Measurements from ENCODE around the gene PDE5A.
"Not testable (repeated sequence)": the region's sequence is repeated elsewhere in the genome, so short reads cannot be mapped to it uniquely, and the experiment has no call there.

Gene PDE5A

GRCh38 chr4:119489305-119489704 lies 139.3 kb downstream of the PDE5A start:
- H3K27ac ChIP-seq (ENCODE audit: low read depth, low read length): no peak overlapping the region
- H3K9me3 ChIP-seq (ENCODE audit: control insufficient read depth in 5 of 5, low read length in 5 of 5): no peaks in the 10 kb centered on the region
- H3K36me3 ChIP-seq (ENCODE audit: control insufficient read depth in 5 of 5, insufficient read depth in 5 of 5, low read length in 5 of 5): peaks cover 3 to 25% (median 12%) of the 10 kb centered on the region in 5 donors
- H3K4me3 ChIP-seq (ENCODE audit: low read depth in 1 of 5, low read length in 5 of 5): no peak overlapping the region
- no peak overlapping the region for H3K9ac ChIP-seq (ENCODE audit: low read length in 5 of 5)
- H3K27me3 ChIP-seq (ENCODE audit: control insufficient read depth in 5 of 5, insufficient read depth in 4 of 5, low read length in 5 of 5): no peaks in the 10 kb centered on the region
- H3K4me1 ChIP-seq (ENCODE audit: control insufficient read depth in 5 of 5, insufficient read depth in 5 of 5, low read length in 5 of 5): peaks cover 0 to 3% (median 0%) of the 10 kb centered on the region in 5 donors

DNA sequence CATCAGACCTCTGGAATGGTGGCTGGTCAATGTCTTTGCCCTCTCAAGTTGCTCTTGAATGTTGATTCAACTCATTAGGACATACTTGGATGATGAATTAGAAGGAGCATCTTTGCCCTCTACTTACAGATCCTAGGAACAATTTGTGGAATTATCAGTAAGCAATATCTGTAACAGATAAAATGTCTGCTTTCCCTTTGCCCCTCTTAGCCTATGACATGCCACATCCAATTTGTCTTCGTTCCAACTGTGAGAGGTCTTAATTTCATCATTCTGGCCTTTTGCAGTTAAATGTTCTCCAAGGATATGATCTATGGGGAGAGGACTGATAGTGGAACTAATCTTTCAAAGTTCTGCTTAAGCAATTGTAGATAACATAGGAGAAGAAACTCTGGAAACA lies 148.3 kb downstream of the PDE5A start:
- H3K9ac ChIP-seq (ENCODE audit: low read length in 5 of 5): no peak overlapping the region
- H3K4me3 ChIP-seq (ENCODE audit: low read depth in 1 of 5, low read length in 5 of 5): no peak overlapping the region
- peaks cover 17 to 32% (median 26%) of the 10 kb centered on the region in 5 donors for H3K36me3 ChIP-seq (ENCODE audit: control insufficient read depth in 5 of 5, insufficient read depth in 5 of 5, low read length in 5 of 5)
- H3K9me3 ChIP-seq (ENCODE audit: control insufficient read depth in 5 of 5, low read length in 5 of 5): no peaks in the 10 kb centered on the region
- H3K4me1 ChIP-seq (ENCODE audit: control insufficient read depth in 5 of 5, insufficient read depth in 5 of 5, low read length in 5 of 5): peaks cover 0 to 21% (median 6%) of the 10 kb centered on the region in 5 donors
- H3K27me3 ChIP-seq (ENCODE audit: control insufficient read depth in 5 of 5, insufficient read depth in 4 of 5, low read length in 5 of 5): no peaks in the 10 kb centered on the region
- H3K27ac ChIP-seq (ENCODE audit: low read depth, low read length): peak overlapping the region; percentile 63

DNA sequence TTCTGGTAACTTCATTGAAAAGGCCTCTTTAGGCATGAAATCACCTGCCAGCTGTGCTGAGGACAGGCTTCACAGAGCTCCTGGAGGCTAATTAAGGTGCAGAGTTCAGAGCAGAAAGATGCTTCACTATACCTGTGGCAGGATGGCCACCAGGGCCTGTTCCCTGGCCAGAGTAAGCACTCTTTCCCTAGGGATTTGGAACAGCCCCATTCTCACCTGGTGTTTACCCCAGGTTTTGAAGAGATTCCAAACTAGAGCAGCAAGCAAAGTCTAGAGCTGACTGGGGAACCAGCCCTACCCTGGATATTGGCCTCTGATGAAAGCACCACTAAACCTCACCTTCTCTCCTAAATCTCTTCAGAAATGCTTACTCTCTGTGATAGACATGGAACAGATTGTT lies 148.8 kb downstream of the PDE5A start:
- H3K4me1 ChIP-seq (ENCODE audit: control insufficient read depth in 5 of 5, insufficient read depth in 5 of 5, low read length in 5 of 5): peaks cover 0 to 21% (median 6%) of the 10 kb centered on the region in 5 donors
- no peak overlapping the region for H3K4me3 ChIP-seq (ENCODE audit: low read depth in 1 of 5, low read length in 5 of 5)
- no peak overlapping the region for H3K9ac ChIP-seq (ENCODE audit: low read length in 5 of 5)
- no peaks in the 10 kb centered on the region for H3K27me3 ChIP-seq (ENCODE audit: control insufficient read depth in 5 of 5, insufficient read depth in 4 of 5, low read length in 5 of 5)
- peaks cover 17 to 32% (median 27%) of the 10 kb centered on the region in 5 donors for H3K36me3 ChIP-seq (ENCODE audit: control insufficient read depth in 5 of 5, insufficient read depth in 5 of 5, low read length in 5 of 5)
- peak overlapping the region; percentile 25 for H3K27ac ChIP-seq (ENCODE audit: low read depth, low read length)
- no peaks in the 10 kb centered on the region for H3K9me3 ChIP-seq (ENCODE audit: control insufficient read depth in 5 of 5, low read length in 5 of 5)

GRCh38 chr4:119479180-119479808 lies 149.3 kb downstream of the PDE5A start:
- H3K27ac ChIP-seq (ENCODE audit: low read depth, low read length): peak overlapping the region; percentile 65
- peaks cover 0 to 21% (median 6%) of the 10 kb centered on the region in 5 donors for H3K4me1 ChIP-seq (ENCODE audit: control insufficient read depth in 5 of 5, insufficient read depth in 5 of 5, low read length in 5 of 5)
- H3K9ac ChIP-seq (ENCODE audit: low read length in 5 of 5): no peak overlapping the region
- H3K36me3 ChIP-seq (ENCODE audit: control insufficient read depth in 5 of 5, insufficient read depth in 5 of 5, low read length in 5 of 5): peaks cover 17 to 36% (median 27%) of the 10 kb centered on the region in 5 donors
- H3K27me3 ChIP-seq (ENCODE audit: control insufficient read depth in 5 of 5, insufficient read depth in 4 of 5, low read length in 5 of 5): no peaks in the 10 kb centered on the region
- H3K4me3 ChIP-seq (ENCODE audit: low read depth in 1 of 5, low read length in 5 of 5): no peak overlapping the region
- H3K9me3 ChIP-seq (ENCODE audit: control insufficient read depth in 5 of 5, low read length in 5 of 5): no peaks in the 10 kb centered on the region

- Histone ChIP-seq H3K36me3 (ENCODE audit: control insufficient read depth in 5 of 5, insufficient read depth in 5 of 5, low read length in 5 of 5) (peaks cover 17 to 43% (median 27%) of the 10 kb centered on the region in 5 donors), H3K4me1 (ENCODE audit: control insufficient read depth in 5 of 5, insufficient read depth in 5 of 5, low read length in 5 of 5) (peaks cover 0 to 21% (median 6%) of the 10 kb centered on the region in 5 donors), H3K9me3 (ENCODE audit: control insufficient read depth in 5 of 5, low read length in 5 of 5) (no peaks in the 10 kb centered on the region), H3K9ac (ENCODE audit: low read length in 5 of 5) (no peak overlapping the region), H3K4me3 (ENCODE audit: low read depth in 1 of 5, low read length in 5 of 5) (no peak overlapping the region), H3K27me3 (ENCODE audit: control insufficient read depth in 5 of 5, insufficient read depth in 4 of 5, low read length in 5 of 5) (no peaks in the 10 kb centered on the region), H3K27ac (ENCODE audit: low read depth, low read length) (peak overlapping the region; percentile 65)
Observed at GRCh38 chr4:119478446-119479179, 150.0 kb downstream of the PDE5A start.

DNA sequence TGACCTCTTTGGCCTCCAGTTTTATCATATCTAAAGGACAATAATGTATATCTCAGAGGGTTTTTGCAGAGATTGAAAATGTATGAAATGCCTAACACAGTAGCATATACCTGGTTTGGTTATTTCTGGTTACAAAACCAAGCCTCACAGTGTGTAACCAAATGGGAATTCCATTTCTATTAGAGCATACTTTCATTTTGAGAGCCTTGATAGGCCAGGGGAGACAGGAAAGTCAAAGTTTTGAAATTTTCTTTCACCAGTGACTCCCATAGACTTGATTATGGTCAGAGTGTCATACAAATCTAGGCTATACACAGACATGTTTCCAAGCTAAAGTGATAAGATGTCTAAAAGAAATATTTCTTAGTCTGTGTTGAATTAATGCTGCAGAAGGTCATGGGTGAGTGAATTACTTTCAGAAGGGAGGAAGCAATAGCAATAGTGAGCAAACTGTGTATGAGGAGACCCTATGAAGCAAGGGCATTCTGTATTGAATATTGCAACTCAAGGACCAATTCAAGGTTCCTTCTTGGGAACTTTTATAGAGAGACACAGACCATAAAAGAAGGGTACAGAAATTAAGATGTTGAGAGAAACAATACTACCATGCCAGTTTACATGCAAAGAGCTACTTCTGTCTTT lies 151.1 kb downstream of the PDE5A start:
- no peak overlapping the region for H3K9ac ChIP-seq (ENCODE audit: low read length in 5 of 5)
- no peak overlapping the region for H3K4me3 ChIP-seq (ENCODE audit: low read depth in 1 of 5, low read length in 5 of 5)
- H3K4me1 ChIP-seq (ENCODE audit: control insufficient read depth in 5 of 5, insufficient read depth in 5 of 5, low read length in 5 of 5): peaks cover 0 to 21% (median 6%) of the 10 kb centered on the region in 5 donors
- H3K36me3 ChIP-seq (ENCODE audit: control insufficient read depth in 5 of 5, insufficient read depth in 5 of 5, low read length in 5 of 5): peaks cover 17 to 48% (median 31%) of the 10 kb centered on the region in 5 donors
- peak overlapping the region; percentile 7 for H3K27ac ChIP-seq (ENCODE audit: low read depth, low read length)
- H3K9me3 ChIP-seq (ENCODE audit: control insufficient read depth in 5 of 5, low read length in 5 of 5): no peaks in the 10 kb centered on the region
- H3K27me3 ChIP-seq (ENCODE audit: control insufficient read depth in 5 of 5, insufficient read depth in 4 of 5, low read length in 5 of 5): no peaks in the 10 kb centered on the region

DNA sequence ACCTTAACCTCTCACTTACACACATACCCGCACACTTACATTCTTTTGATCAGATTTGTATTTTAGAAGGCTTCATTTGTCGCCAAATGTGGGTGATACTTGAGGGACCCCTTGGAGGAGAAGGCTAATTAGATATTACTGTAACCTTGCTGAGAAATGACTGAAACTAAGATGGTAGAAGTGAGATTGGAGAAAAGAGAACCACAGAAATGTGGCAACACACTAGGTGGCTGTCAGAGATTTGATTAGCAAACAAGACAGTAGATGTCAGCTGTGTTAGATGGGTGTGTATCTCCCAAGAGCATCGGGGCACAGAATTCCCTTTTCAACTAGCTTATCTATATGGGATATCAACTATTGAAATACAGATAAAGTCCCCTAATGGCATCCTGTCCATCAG lies 157.3 kb downstream of the PDE5A start:
- Histone ChIP-seq H3K4me1 (ENCODE audit: control insufficient read depth in 5 of 5, insufficient read depth in 5 of 5, low read length in 5 of 5) (no peaks in the 10 kb centered on the region), H3K36me3 (ENCODE audit: control insufficient read depth in 5 of 5, insufficient read depth in 5 of 5, low read length in 5 of 5) (peaks cover 13 to 52% (median 23%) of the 10 kb centered on the region in 5 donors), H3K4me3 (ENCODE audit: low read depth in 1 of 5, low read length in 5 of 5) (no peak overlapping the region), H3K9me3 (ENCODE audit: control insufficient read depth in 5 of 5, low read length in 5 of 5) (no peaks in the 10 kb centered on the region), H3K27ac (ENCODE audit: low read depth, low read length) (no peak overlapping the region), H3K9ac (ENCODE audit: low read length in 5 of 5) (no peak overlapping the region), H3K27me3 (ENCODE audit: control insufficient read depth in 5 of 5, insufficient read depth in 4 of 5, low read length in 5 of 5) (no peaks in the 10 kb centered on the region)

GRCh38 chr4:119470737-119471063 lies 157.9 kb downstream of the PDE5A start:
- H3K4me3 ChIP-seq (ENCODE audit: low read depth in 1 of 5, low read length in 5 of 5); H3K9me3 ChIP-seq (ENCODE audit: control insufficient read depth in 5 of 5, low read length in 5 of 5); H3K4me1 ChIP-seq (ENCODE audit: control insufficient read depth in 5 of 5, insufficient read depth in 5 of 5, low read length in 5 of 5); H3K27ac ChIP-seq (ENCODE audit: low read depth, low read length); H3K27me3 ChIP-seq (ENCODE audit: control insufficient read depth in 5 of 5, insufficient read depth in 4 of 5, low read length in 5 of 5); H3K9ac ChIP-seq (ENCODE audit: low read length in 5 of 5): not testable (repeated sequence)
- H3K36me3 ChIP-seq (ENCODE audit: control insufficient read depth in 5 of 5, insufficient read depth in 5 of 5, low read length in 5 of 5): peaks cover 10 to 48% (median 19%) of the 10 kb centered on the region in 5 donors

DNA sequence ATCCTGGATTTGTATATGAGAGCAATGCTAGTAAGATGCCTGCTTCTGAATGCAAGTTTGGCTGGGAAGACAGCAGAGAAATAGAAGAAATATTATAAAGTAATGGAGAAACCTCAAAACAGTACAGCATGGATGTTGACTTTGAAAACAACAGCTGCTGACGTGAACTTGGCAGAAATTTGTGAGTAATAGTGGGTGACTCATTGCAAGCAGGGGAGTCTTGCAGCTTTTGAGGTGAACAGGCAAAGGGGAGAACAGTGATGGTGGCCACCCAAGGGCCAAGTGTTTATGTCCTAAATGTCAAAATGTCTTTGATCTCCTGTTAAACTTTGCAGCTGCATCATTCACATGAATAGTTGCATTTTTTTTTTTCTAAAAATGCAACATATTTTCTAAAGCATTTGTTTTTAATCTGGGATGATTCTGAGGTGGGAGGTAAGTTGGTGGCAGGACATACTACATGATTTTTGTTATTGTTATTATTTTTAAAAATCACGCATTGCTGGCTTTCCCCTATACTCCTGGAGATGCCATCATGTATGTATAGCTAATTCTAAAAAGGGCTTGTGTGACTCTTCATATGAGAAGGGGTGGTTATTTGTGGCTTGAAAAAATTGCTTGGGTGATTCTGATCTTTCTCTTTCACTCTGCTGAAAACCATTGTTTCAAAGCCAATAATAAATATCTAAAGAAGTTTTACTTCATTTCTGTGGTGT lies 158.4 kb downstream of the PDE5A start:
- H3K9me3 ChIP-seq (ENCODE audit: control insufficient read depth in 5 of 5, low read length in 5 of 5); H3K27ac ChIP-seq (ENCODE audit: low read depth, low read length); H3K27me3 ChIP-seq (ENCODE audit: control insufficient read depth in 5 of 5, insufficient read depth in 4 of 5, low read length in 5 of 5); H3K4me3 ChIP-seq (ENCODE audit: low read depth in 1 of 5, low read length in 5 of 5); H3K9ac ChIP-seq (ENCODE audit: low read length in 5 of 5); H3K4me1 ChIP-seq (ENCODE audit: control insufficient read depth in 5 of 5, insufficient read depth in 5 of 5, low read length in 5 of 5): not testable (repeated sequence)
- H3K36me3 ChIP-seq (ENCODE audit: control insufficient read depth in 5 of 5, insufficient read depth in 5 of 5, low read length in 5 of 5): peaks cover 9 to 45% (median 17%) of the 10 kb centered on the region in 5 donors
